ENCODE results near the gene HEG1.

GRCh38 chr3:125039131-125040100 lies 16.4 kb downstream of the HEG1 start:
- TF ChIP-seq CTCF (IDR thresholded peaks at IDR 0.05) = no peak
- TF ChIP-seq POLR2A (IDR thresholded peaks at IDR 0.05) = no peak

Data from lower leg skin (tissue), 3 donors.